ENCODE measurements around the gene SELPLG. TPM values are rescaled to one million over a fixed set of nuclear protein-coding genes. Genes with fewer than 3 reads are reported as not detected.
"Not testable (repeated sequence)": the region's sequence is repeated elsewhere in the genome, so short reads cannot be mapped to it uniquely, and the experiment has no call there.

SELPLG gene
- total and polyA plus RNA-seq, 4 experiments from 2014 or later, result 175 to 781 (median 330) TPM

- ChIA-PET POLR2A (ENCODE audit: partially characterized antibody) (interaction anchor here (1.0 to 9.9 kb wide), 4 partner anchors 11 to 58 kb away, joined by 3 to 310 read pairs (median 69); partner anchors contain the start of genes ISCU, SART3 and SELPLG), CTCF (ENCODE audit: partially characterized antibody) (interaction anchor here (1.0 to 13.8 kb wide), 6 partner anchors 13 to 183 kb away, joined by 4 to 463 read pairs (median 71); partner anchors contain the start of genes ISCU, SART3 and SELPLG)
- Mint-ChIP-seq H3K36me3 (peaks cover 48 to 79% of the 10 kb centered on the region in 2 donors), H3K4me3 (peak overlapping the region in 1 of 8 donors; percentile 32), H3K27ac (peak overlapping the region; percentile 48 to 99 (median 76)), H3K4me1 (peaks cover 52 to 88% (median 72%) of the 10 kb centered on the region in 4 donors), H3K9me3 (peaks cover 0 to 11% (median 1%) of the 10 kb centered on the region in 8 donors), H3K27me3 (no peaks in the 10 kb centered on the region)
- peaks cover 45% of the 10 kb centered on the region for H3K36me3 ChIP-seq (ENCODE audit: insufficient read depth, low read length)
- peak in 1 of 5 donors; percentile 19 for DNase-seq
- no peak overlapping the region for H3K4me3 ChIP-seq (ENCODE audit: low read length in 2 of 2)
- peaks cover 84% of the 10 kb centered on the region for H3K4me1 ChIP-seq (ENCODE audit: insufficient read depth, low read length)
- intact Hi-C loops (cut with micrococcal nuclease), result no loop called here
- no peaks in the 10 kb centered on the region for H3K9me3 ChIP-seq (ENCODE audit: control insufficient read depth in 1 of 2, low read length in 2 of 2)
- H3K27ac ChIP-seq (ENCODE audit: low read depth, low read length), result peak overlapping the region; percentile 11
- no peaks in the 10 kb centered on the region for H3K27me3 ChIP-seq (ENCODE audit: insufficient read depth, low read length)
Observed at GRCh38 chr12:108620236-108620879, 13.3 kb downstream of the SELPLG start.

- H3K27ac ChIP-seq (ENCODE audit: low read depth, low read length), result peak overlapping the region; percentile 11
- H3K27me3 ChIP-seq (ENCODE audit: insufficient read depth, low read length), result no peaks in the 10 kb centered on the region
- H3K27me3 Mint-ChIP-seq, result no peaks in the 10 kb centered on the region
- ChIA-PET POLR2A (ENCODE audit: partially characterized antibody) (interaction anchor here (1.0 to 9.9 kb wide), 3 partner anchors 11 to 55 kb away, joined by 3 to 310 read pairs (median 135); partner anchors contain the start of genes ISCU, SART3 and SELPLG), CTCF (ENCODE audit: partially characterized antibody) (interaction anchor here (0.8 to 13.8 kb wide), 15 partner anchors 14 to 218 kb away, joined by 3 to 463 read pairs (median 10); partner anchors contain the start of genes ISCU, SART3 and SELPLG)
- peak overlapping the region; percentile 57 to 99 (median 75) for H3K27ac Mint-ChIP-seq
- DNase-seq, result peak in 1 of 5 donors; percentile 16
- peaks cover 0 to 11% (median 1%) of the 10 kb centered on the region in 8 donors for H3K9me3 Mint-ChIP-seq
- peaks cover 39% of the 10 kb centered on the region for H3K36me3 ChIP-seq (ENCODE audit: insufficient read depth, low read length)
- H3K4me3 Mint-ChIP-seq, result peak overlapping the region in 2 of 8 donors; percentile 29 to 32
- intact Hi-C loops (cut with micrococcal nuclease), result loop anchor here (2.0 to 5.0 kb wide), 2 partner anchors 45 to 113 kb away; partner anchors contain the start of gene CORO1C
- no peaks in the 10 kb centered on the region for H3K9me3 ChIP-seq (ENCODE audit: control insufficient read depth in 1 of 2, low read length in 2 of 2)
- no peak overlapping the region for H3K4me3 ChIP-seq (ENCODE audit: low read length in 2 of 2)
- H3K4me1 ChIP-seq (ENCODE audit: insufficient read depth, low read length), result peaks cover 76% of the 10 kb centered on the region
- peaks cover 49 to 83% (median 68%) of the 10 kb centered on the region in 4 donors for H3K4me1 Mint-ChIP-seq
- H3K36me3 Mint-ChIP-seq, result peaks cover 47 to 75% of the 10 kb centered on the region in 2 donors
Observed at GRCh38 chr12:108619369-108620160, 14.1 kb downstream of the SELPLG start.

GRCh38 chr12:108618953-108619274 is 14.8 kb downstream of the SELPLG start:
- not testable (repeated sequence) for DNase-seq; H3K27me3 ChIP-seq (ENCODE audit: insufficient read depth, low read length); H3K27me3 Mint-ChIP-seq; H3K4me3 ChIP-seq (ENCODE audit: low read length in 2 of 2); H3K9me3 ChIP-seq (ENCODE audit: control insufficient read depth in 1 of 2, low read length in 2 of 2)
- intact Hi-C loops (cut with micrococcal nuclease), result loop anchor here (1.0 to 5.0 kb wide), 6 partner anchors 13 to 184 kb away; partner anchors contain the start of gene CORO1C
- ChIA-PET POLR2A (ENCODE audit: partially characterized antibody) (interaction anchor here (1.0 to 9.9 kb wide), 7 partner anchors 12 to 184 kb away, joined by 3 to 310 read pairs (median 15); partner anchors contain the start of genes ISCU, SART3 and SELPLG), CTCF (ENCODE audit: partially characterized antibody) (interaction anchor here (0.8 to 13.8 kb wide), 24 partner anchors 15 to 219 kb away, joined by 3 to 463 read pairs (median 7); partner anchors contain the start of genes ISCU, SART3, SELPLG and TMEM119)
- peak overlapping the region; percentile 78 for H3K27ac ChIP-seq (ENCODE audit: low read depth, low read length)
- Mint-ChIP-seq H3K4me3 (peak overlapping the region in 1 of 8 donors; percentile 32), H3K4me1 (peaks cover 50 to 83% (median 66%) of the 10 kb centered on the region in 4 donors), H3K27ac (peak overlapping the region; percentile 83 to 99 (median 94)), H3K9me3 (peaks cover 0 to 11% (median 1%) of the 10 kb centered on the region in 8 donors), H3K36me3 (peaks cover 48 to 68% of the 10 kb centered on the region in 2 donors)
- H3K4me1 ChIP-seq (ENCODE audit: insufficient read depth, low read length), result peaks cover 70% of the 10 kb centered on the region
- H3K36me3 ChIP-seq (ENCODE audit: insufficient read depth, low read length), result peaks cover 33% of the 10 kb centered on the region

- Mint-ChIP-seq H3K27me3 (no peaks in the 10 kb centered on the region), H3K4me3 (peak overlapping the region in 6 of 8 donors; percentile 19 to 59 (median 48)), H3K4me1 (peaks cover 47 to 78% (median 62%) of the 10 kb centered on the region in 4 donors), H3K9me3 (peaks cover 0 to 11% (median 1%) of the 10 kb centered on the region in 8 donors), H3K27ac (peak overlapping the region; percentile 87 to 99 (median 95)), H3K36me3 (peaks cover 43 to 62% of the 10 kb centered on the region in 2 donors)
- peaks cover 27% of the 10 kb centered on the region for H3K36me3 ChIP-seq (ENCODE audit: insufficient read depth, low read length)
- CTCF ChIA-PET (ENCODE audit: partially characterized antibody), result interaction anchor here (0.7 to 13.8 kb wide), 54 partner anchors 10 to 479 kb away, joined by 3 to 463 read pairs (median 6); partner anchors contain the start of genes ISCU, SART3, SELPLG and TMEM119
- H3K9me3 ChIP-seq (ENCODE audit: control insufficient read depth in 1 of 2, low read length in 2 of 2), result no peaks in the 10 kb centered on the region
- H3K4me1 ChIP-seq (ENCODE audit: insufficient read depth, low read length), result peaks cover 64% of the 10 kb centered on the region
- no peak overlapping the region for H3K4me3 ChIP-seq (ENCODE audit: low read length in 2 of 2)
- H3K27me3 ChIP-seq (ENCODE audit: insufficient read depth, low read length), result no peaks in the 10 kb centered on the region
- intact Hi-C loops (cut with micrococcal nuclease), result loop anchor here (1.0 to 5.0 kb wide), 6 partner anchors 14 to 185 kb away; partner anchors contain the start of gene CORO1C
- peak; percentile 73 to 78 (median 76) for DNase-seq
- H3K27ac ChIP-seq (ENCODE audit: low read depth, low read length), result peak overlapping the region; percentile 78
- POLR2A ChIA-PET (ENCODE audit: partially characterized antibody), result interaction anchor here (1.0 to 9.9 kb wide), 14 partner anchors 13 to 220 kb away, joined by 3 to 310 read pairs (median 8); partner anchors contain the start of genes CORO1C, ISCU, SART3 and SELPLG
Observed at GRCh38 chr12:108618079-108618952, 15.4 kb downstream of the SELPLG start.

- H3K36me3 ChIP-seq (ENCODE audit: insufficient read depth, low read length), result peaks cover 16% of the 10 kb centered on the region
- H3K4me1 Mint-ChIP-seq, result peaks cover 42 to 71% (median 58%) of the 10 kb centered on the region in 4 donors
- H3K36me3 Mint-ChIP-seq, result peaks cover 38 to 51% of the 10 kb centered on the region in 2 donors
- DNase-seq, result peak; percentile 51 to 95 (median 64)
- ChIA-PET CTCF (ENCODE audit: partially characterized antibody) (interaction anchor here (0.7 to 13.8 kb wide), 49 partner anchors 9 to 480 kb away, joined by 3 to 463 read pairs (median 6); partner anchors contain the start of genes ISCU, SART3, SELPLG and TMEM119), POLR2A (ENCODE audit: partially characterized antibody) (interaction anchor here (0.6 to 9.9 kb wide), 16 partner anchors 14 to 221 kb away, joined by 3 to 310 read pairs (median 7); partner anchors contain the start of genes CORO1C, ISCU, SART3 and SELPLG)
- peak overlapping the region in 1 of 2 donors; percentile 31 for H3K4me3 ChIP-seq (ENCODE audit: low read length in 2 of 2)
- peak overlapping the region in 7 of 8 donors; percentile 40 to 86 (median 69) for H3K4me3 Mint-ChIP-seq
- peak overlapping the region; percentile 92 to 99 (median 96) for H3K27ac Mint-ChIP-seq
- H3K27me3 Mint-ChIP-seq, result no peaks in the 10 kb centered on the region
- peaks cover 52% of the 10 kb centered on the region for H3K4me1 ChIP-seq (ENCODE audit: insufficient read depth, low read length)
- H3K9me3 Mint-ChIP-seq, result peaks cover 0 to 11% (median 1%) of the 10 kb centered on the region in 8 donors
- H3K9me3 ChIP-seq (ENCODE audit: control insufficient read depth in 1 of 2, low read length in 2 of 2), result no peaks in the 10 kb centered on the region
- no peaks in the 10 kb centered on the region for H3K27me3 ChIP-seq (ENCODE audit: insufficient read depth, low read length)
- intact Hi-C loops (cut with micrococcal nuclease), result loop anchor here (5.0 kb wide), 1 partner anchor 115 kb away; the partner anchor contains the start of gene CORO1C
- peak overlapping the region; percentile 78 for H3K27ac ChIP-seq (ENCODE audit: low read depth, low read length)
Observed at GRCh38 chr12:108616941-108617858, 16.5 kb downstream of the SELPLG start.

Data from CD4-positive, alpha-beta memory T cell (primary cell).